H1 (cell line): ENCODE data around the gene CELF2. TPM values are rescaled to one million over a fixed set of nuclear protein-coding genes. Genes with fewer than 3 reads are reported as not detected.

Experiments
- CTCF ChIA-PET: fragments of 300-600 bp; sonication (Branson Sonifier 250); formaldehyde crosslinking; loops from one replicate; lab custom pipeline; 2021; ENCODE audit not compliant: partially characterized antibody; lab: Charles Lee
- POLR2A ChIA-PET: fragments of 300-600 bp; sonication (Branson Sonifier 250); formaldehyde crosslinking; loops from one replicate; lab custom pipeline; 2021; ENCODE audit warnings: inconsistent platforms; ENCODE audit not compliant: partially characterized antibody; lab: Charles Lee
- DNase-seq, 2 experiments: peaks; one replicate each; pipeline versions ENCODE4 v3.0.0 to v3.0.0-alpha.2; 2010 to 2022; ENCODE audit warnings: low spot score in 2 of 2, low read depth in 1 of 2, mixed read lengths in 1 of 2
- FAIRE-seq: peaks from 2 replicates; lab custom pipeline; 2011; peaks lifted over from hg19 to GRCh38; lab: Jason Lieb, UNC
- H2AFZ ChIP-seq: 2 replicates; pipeline ENCODE4 v1.8.1; 2012; ENCODE audit warnings: low read length, inconsistent platforms
- H2AK5ac ChIP-seq: 2 replicates; pipeline ENCODE4 v1.6.1; 2013; ENCODE audit warnings: low read depth, low read length
- H2BK120ac ChIP-seq: replicated peaks from 2 replicates; pipeline ENCODE3; 2013; ENCODE audit warnings: low read depth, low read length, inconsistent platforms
- H2BK12ac ChIP-seq: 2 replicates; pipeline ENCODE4 v1.6.1; 2013; ENCODE audit warnings: low read depth, low read length
- H2BK15ac ChIP-seq: 2 replicates; pipeline ENCODE4 v1.6.1; 2013; ENCODE audit warnings: low read length
- H2BK20ac ChIP-seq: 2 replicates; pipeline ENCODE4 v1.6.1; 2013; ENCODE audit warnings: low read length
- H2BK5ac ChIP-seq: 2 replicates; pipeline ENCODE4 v1.6.1; 2013; ENCODE audit warnings: low read depth, low read length
- H3K14ac ChIP-seq: 2 replicates; pipeline ENCODE4 v1.6.1; 2013; ENCODE audit warnings: inconsistent platforms; ENCODE audit not compliant: insufficient read length
- H3K18ac ChIP-seq: 2 replicates; pipeline ENCODE4 v1.6.1; 2013; ENCODE audit warnings: low read length; ENCODE audit errors: extremely low read depth
- H3K23ac ChIP-seq: 2 replicates; pipeline ENCODE4 v1.6.1; 2013; ENCODE audit warnings: inconsistent platforms; ENCODE audit not compliant: insufficient read length
- H3K23me2 ChIP-seq: 2 replicates; pipeline ENCODE4 v1.6.1; 2013; ENCODE audit warnings: low read depth, low read length
- H3K27ac ChIP-seq: 2 replicates; pipeline ENCODE4 v1.6.1; 2011; ENCODE audit warnings: low read depth, low read length, inconsistent platforms
- H3K27me3 ChIP-seq, 4 experiments: replicated peaks in 1 of 4; 1 replicate in 1 of 4; 2 replicates in 3 of 4; pipeline versions ENCODE4 v1.6.1 to v1.8.1; 2011 to 2013; ENCODE audit warnings: low read length in 3 of 4, mild to moderate bottlenecking in 3 of 4, inconsistent platforms in 2 of 4, mixed read lengths in 2 of 4, moderate library complexity in 1 of 4; ENCODE audit not compliant: control insufficient read depth in 3 of 4, insufficient read depth in 3 of 4; ENCODE audit errors: extremely low read depth in 1 of 4
- H3K36me3 ChIP-seq, 4 experiments: 2 replicates each; pipeline versions ENCODE4 v1.6.1 to v1.8.1; 2011 to 2013; ENCODE audit warnings: mild to moderate bottlenecking in 4 of 4, low read length in 3 of 4, moderate library complexity in 2 of 4, control low read depth in 1 of 4, inconsistent platforms in 1 of 4; ENCODE audit not compliant: insufficient read depth in 4 of 4, control insufficient read depth in 2 of 4
- H3K4ac ChIP-seq: replicated peaks from 2 replicates; pipeline ENCODE3; 2013; ENCODE audit warnings: low read length, low read depth, mixed read lengths, inconsistent platforms; ENCODE audit not compliant: insufficient read length
- H3K4me1 ChIP-seq, 4 experiments: replicated peaks in 1 of 4; 1 replicate in 1 of 4; 2 replicates in 3 of 4; pipeline versions ENCODE4 v1.6.1 to v1.8.1; 2011 to 2013; ENCODE audit warnings: low read length in 3 of 4, inconsistent platforms in 2 of 4, mixed read lengths in 1 of 4; ENCODE audit not compliant: insufficient read depth in 4 of 4, control insufficient read depth in 3 of 4
- H3K4me2 ChIP-seq, 2 experiments: 2 replicates each; pipeline versions ENCODE4 v1.6.1 to v1.8.1; 2011 to 2013; ENCODE audit warnings: low read depth in 2 of 2, low read length in 2 of 2, control low read depth in 1 of 2, inconsistent platforms in 1 of 2, mild to moderate bottlenecking in 1 of 2; ENCODE audit not compliant: insufficient read depth in 1 of 2
- H3K4me3 ChIP-seq, 4 experiments: fragments of 200-600, 300-600 bp in 1 of 4; sonication (generic), shearing (Covaris generic), sonication (Bioruptor Twin) in 1 of 4; 2 replicates each; pipeline versions ENCODE4 v1.5.1 to v1.8.1; 2011 to 2016; ENCODE audit warnings: low read length in 4 of 4, low read depth in 3 of 4, control low read depth in 2 of 4, inconsistent platforms in 2 of 4, mild to moderate bottlenecking in 2 of 4, mixed read lengths in 1 of 4, moderate library complexity in 1 of 4; ENCODE audit not compliant: insufficient read depth in 2 of 4; ENCODE audit errors: extremely low read depth in 1 of 4
- H3K56ac ChIP-seq: replicated peaks from 2 replicates; pipeline ENCODE3; 2013; ENCODE audit warnings: low read depth, mild to moderate bottlenecking, mixed read lengths, low read length, inconsistent platforms; ENCODE audit not compliant: insufficient read length
- H3K79me1 ChIP-seq: 2 replicates; pipeline ENCODE4 v1.6.1; 2013; ENCODE audit warnings: low read depth, low read length, control low read depth
- H3K79me2 ChIP-seq, 2 experiments: 2 replicates each; pipeline versions ENCODE4 v1.6.1 to v1.8.1; 2012 to 2013; ENCODE audit warnings: low read length in 2 of 2, mild to moderate bottlenecking in 2 of 2, inconsistent platforms in 1 of 2; ENCODE audit not compliant: insufficient read depth in 2 of 2, control insufficient read depth in 1 of 2
- H3K9ac ChIP-seq, 4 experiments: replicated peaks in 1 of 4; 1 replicate in 1 of 4; 2 replicates in 3 of 4; pipeline versions ENCODE4 v1.6.1 to v1.8.1; 2011 to 2013; ENCODE audit warnings: low read depth in 3 of 4, low read length in 3 of 4, control low read depth in 2 of 4, mild to moderate bottlenecking in 2 of 4, moderate library complexity in 2 of 4, inconsistent platforms in 1 of 4; ENCODE audit errors: extremely low read depth in 1 of 4
- H3K9me3 ChIP-seq, 2 experiments: 2 replicates each; pipeline versions ENCODE4 v1.6.1 to v1.8.1; 2012 to 2013; ENCODE audit warnings: mild to moderate bottlenecking in 2 of 2, moderate library complexity in 2 of 2, control low read depth in 1 of 2, inconsistent platforms in 1 of 2, low read depth in 1 of 2, low read length in 1 of 2, mixed read lengths in 1 of 2; ENCODE audit not compliant: insufficient read depth in 2 of 2
- H4K20me1 ChIP-seq, 2 experiments: replicated peaks in 1 of 2; 2 replicates each; pipeline versions ENCODE3 to v1.8.1; 2011 to 2013; ENCODE audit warnings: inconsistent platforms in 2 of 2, low read length in 2 of 2, mild to moderate bottlenecking in 1 of 2; ENCODE audit not compliant: insufficient read depth in 2 of 2, control insufficient read depth in 1 of 2
- H4K5ac ChIP-seq: 2 replicates; pipeline ENCODE4 v1.6.1; 2013; ENCODE audit warnings: low read length, low read depth, mixed read lengths, inconsistent platforms; ENCODE audit not compliant: insufficient read length
- H4K8ac ChIP-seq: 2 replicates; pipeline ENCODE4 v1.8.0; 2013; ENCODE audit warnings: mild to moderate bottlenecking, moderate library complexity, low read length, inconsistent platforms; ENCODE audit not compliant: insufficient read depth; ENCODE audit errors: extremely low read depth
- H4K91ac ChIP-seq: replicated peaks from 2 replicates; pipeline ENCODE3; 2013; ENCODE audit warnings: low read length, mixed read lengths, inconsistent platforms; ENCODE audit not compliant: insufficient read length
- BCL11A ChIP-seq, 2 experiments: IDR thresholded peaks; one replicate each; pipeline ENCODE4 v1.6.1; 2011; ENCODE audit warnings: low read depth in 2 of 2, low read length in 2 of 2, mild to moderate bottlenecking in 2 of 2
- BRCA1 ChIP-seq: IDR thresholded peaks from 2 replicates; pipeline ENCODE4 v1.6.1; 2012; ENCODE audit warnings: low read depth, low read length, improper control_type of control experiment
- CHD1 ChIP-seq: IDR thresholded peaks from 2 replicates; pipeline ENCODE4 v1.6.1; 2012; ENCODE audit warnings: low read depth, low read length, improper control_type of control experiment
- CHD2 ChIP-seq: IDR thresholded peaks from 2 replicates; pipeline ENCODE4 v1.6.1; 2012; ENCODE audit warnings: low read length, improper control_type of control experiment
- EGR1 ChIP-seq: IDR thresholded peaks from 2 replicates; pipeline ENCODE4 v1.6.1; 2011; ENCODE audit warnings: low read depth, low read length, borderline replicate concordance
- HDAC2 ChIP-seq, 2 experiments: fragments of 300-600 bp in 1 of 2; sonication (generic) in 1 of 2; IDR thresholded peaks; 2 replicates each; pipeline ENCODE4 v1.6.1; 2011 to 2012; ENCODE audit warnings: low read depth in 2 of 2, low read length in 2 of 2, mild to moderate bottlenecking in 2 of 2, moderate library complexity in 2 of 2, borderline replicate concordance in 1 of 2, inconsistent platforms in 1 of 2
- JUND ChIP-seq: IDR thresholded peaks from 2 replicates; pipeline ENCODE4 v1.6.1; 2011; ENCODE audit warnings: mild to moderate bottlenecking, improper control_type of control experiment, low read length
- NRF1 ChIP-seq: IDR thresholded peaks from 2 replicates; pipeline ENCODE4 v1.6.1; 2011; ENCODE audit warnings: mild to moderate bottlenecking, low read depth, low read length, improper control_type of control experiment
- SP2 ChIP-seq: IDR thresholded peaks from 2 replicates; pipeline ENCODE4 v1.6.1; 2012; ENCODE audit warnings: mild to moderate bottlenecking, low read length, inconsistent platforms
- SP4 ChIP-seq: IDR thresholded peaks from 2 replicates; pipeline ENCODE4 v1.6.1; 2012; ENCODE audit warnings: low read length, inconsistent platforms
- SRF ChIP-seq: IDR thresholded peaks from 2 replicates; pipeline ENCODE4 v1.6.1; 2011; ENCODE audit warnings: mild to moderate bottlenecking, low read depth, low read length, moderate library complexity
- WGBS, 2 experiments: shearing (Covaris generic) in 1 of 2; methylation state at CpG; one replicate each; pipeline versions ENCODE4 v1.1.6 to v1.1.7; 2013 to 2015; ENCODE audit warnings: low lambda C conversion rate in 2 of 2, mixed read lengths in 2 of 2, inconsistent platforms in 1 of 2, low coverage in 1 of 2, missing lambda C conversion rate in 1 of 2; ENCODE audit not compliant: insufficient replicate concordance in 2 of 2, insufficient coverage in 1 of 2, insufficient read length in 1 of 2; ENCODE audit errors: extremely low coverage in 1 of 2, missing lambda C conversion rate in 1 of 2; 5-methylcytosine and 5-hydroxymethylcytosine counted together
- polyA plus RNA-seq, 7 experiments: library from polyadenylated mRNA; depleted of rRNA in 3 of 7; stranded (reverse) in 5 of 7; unstranded in 2 of 7; fragments of >200 nt in 5 of 7; fragments of 200-250 nt in 2 of 7; gene quantifications; 1 replicate in 5 of 7; 2 replicates in 1 of 7; 4 replicates in 1 of 7; pipeline versions ENCODE4 v1.2.1 to v1.2.3, GENCODE V29; 2011 to 2013; ENCODE audit warnings: missing spikeins in 2 of 7, mixed read lengths in 2 of 7
- total RNA-seq: library from RNA; stranded (reverse); fragmentation: NEBNext Ultra II Directional; extraction: Animal tissue kit (Norgen Biotek cat#: 25700); gene quantifications from 2 replicates; pipeline ENCODE4 v1.2.1, GENCODE V29; 2021
- TF ChIP-seq, protein P1 (sequence below): IDR thresholded peaks from 2 replicates; pipeline ENCODE4 v1.6.1; 2011; ENCODE audit warnings: low read length, improper control_type of control experiment

Gene CELF2
- total and polyA plus RNA-seq, 2 of the 8 experiments (the other 6 are each of a cell fraction or from before 2014, with no cell fraction given), result 18.3 to 22.7 TPM

DNA sequence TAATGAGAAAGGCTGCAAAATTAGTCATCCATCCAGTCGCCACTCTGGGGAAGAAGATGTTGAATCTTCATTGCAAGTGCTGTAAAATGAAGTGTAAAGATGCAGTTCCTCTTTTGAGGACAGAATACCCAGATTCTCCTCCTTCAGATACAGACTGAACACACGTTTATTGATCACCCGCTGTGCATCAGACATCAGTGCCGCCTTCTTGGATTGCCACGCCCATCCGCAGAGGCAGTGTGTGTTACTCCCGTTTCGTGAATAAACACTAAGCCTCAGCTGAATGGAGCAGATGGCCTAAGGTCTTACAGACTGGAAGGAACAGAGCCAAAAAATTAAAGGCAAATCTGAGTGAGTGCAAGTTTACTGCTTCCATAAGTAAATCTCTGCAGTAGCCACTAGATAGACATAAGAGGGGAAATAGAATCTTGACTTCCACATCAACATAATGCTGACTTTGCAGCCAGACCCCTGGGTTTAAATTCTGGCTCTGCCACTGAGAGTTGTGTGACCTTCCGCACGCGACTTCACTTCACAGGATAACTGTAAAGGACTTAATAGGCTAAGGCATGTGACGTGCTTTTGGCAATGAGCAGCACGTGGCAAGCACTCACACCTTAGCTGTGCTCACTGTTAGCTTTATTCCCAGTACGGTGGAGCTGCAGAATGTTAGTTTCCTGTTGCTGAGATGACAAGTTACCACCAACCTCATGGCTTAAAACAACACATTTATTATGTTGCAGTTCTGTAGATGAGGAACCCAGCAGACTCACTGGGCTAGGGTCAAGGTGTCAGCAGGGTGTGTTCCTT, 285.9 kb downstream of the CELF2 start:
- no peak for DNase-seq
- H2BK15ac ChIP-seq, result no peak overlapping the region
- H3K9me3 ChIP-seq, result peaks cover 9 to 10% of the 10 kb centered on the region in 2 experiments
- no peak overlapping the region for H3K56ac ChIP-seq
- H3K23ac ChIP-seq, result no peak overlapping the region
- no peak overlapping the region for H3K4ac ChIP-seq
- no peaks in the 10 kb centered on the region; a peak in 1 of 7 replicates for H3K4me1 ChIP-seq
- no peaks in the 10 kb centered on the region for H4K20me1 ChIP-seq
- POLR2A ChIA-PET, result no interaction called here
- WGBS, 2 experiments, result 88% methylated on average over 14 of the region's 14 CpGs; no CpG with 5 or more reads in 1 of the 2 experiments
- H3K4me2 ChIP-seq, result no peak overlapping the region
- no peak overlapping the region for H2BK20ac ChIP-seq
- H3K36me3 ChIP-seq, result peaks cover 0 to 3% (median 0%) of the 10 kb centered on the region in 4 experiments; a peak in 1 of 8 replicates
- no peak overlapping the region for H2BK5ac ChIP-seq
- FAIRE-seq, result no peak
- no peak overlapping the region for H2BK120ac ChIP-seq
- no peak overlapping the region for H2BK12ac ChIP-seq
- no peaks in the 10 kb centered on the region for H3K79me1 ChIP-seq
- CTCF ChIA-PET, result interaction anchor here (0.6 to 2.2 kb wide), 4 partner anchors 9 to 578 kb away, joined by 3 to 5 read pairs (median 4); no protein-coding TSS in a partner anchor
- no peak overlapping the region for H2AK5ac ChIP-seq
- no peak overlapping the region for H3K27ac ChIP-seq
- H2AFZ ChIP-seq, result no peak overlapping the region
- H3K18ac ChIP-seq, result no peak overlapping the region
- H3K14ac ChIP-seq, result no peak overlapping the region
- no peak overlapping the region; the same call in 1 of the 2 replicates for H4K8ac ChIP-seq
- H4K91ac ChIP-seq, result no peak overlapping the region
- no peak overlapping the region for H3K4me3 ChIP-seq
- H3K27me3 ChIP-seq, result no peaks in the 10 kb centered on the region
- H3K79me2 ChIP-seq, result no peaks in the 10 kb centered on the region
- no peak overlapping the region for H3K9ac ChIP-seq
- H4K5ac ChIP-seq, result no peak overlapping the region
- H3K23me2 ChIP-seq, result no peaks in the 10 kb centered on the region; the same call in 1 of the 2 replicates
- TF ChIP-seq NRF1 (no peak), CHD2 (no peak), EGR1 (no peak), CHD1 (no peak), JUND (no peak), BRCA1 (no peak), BCL11A (IDR thresholded peaks at IDR 0.05; ENCODE audit: low read depth in 2 of 2, low read length in 2 of 2) (no peak), HDAC2 (IDR thresholded peaks at IDR 0.05; ENCODE audit: borderline replicate concordance in 1 of 2, low read depth in 2 of 2, low read length in 2 of 2) (no peak), SRF (no peak), SP2 (no peak), SP4 (no peak)
- TF ChIP-seq, protein P1, sequence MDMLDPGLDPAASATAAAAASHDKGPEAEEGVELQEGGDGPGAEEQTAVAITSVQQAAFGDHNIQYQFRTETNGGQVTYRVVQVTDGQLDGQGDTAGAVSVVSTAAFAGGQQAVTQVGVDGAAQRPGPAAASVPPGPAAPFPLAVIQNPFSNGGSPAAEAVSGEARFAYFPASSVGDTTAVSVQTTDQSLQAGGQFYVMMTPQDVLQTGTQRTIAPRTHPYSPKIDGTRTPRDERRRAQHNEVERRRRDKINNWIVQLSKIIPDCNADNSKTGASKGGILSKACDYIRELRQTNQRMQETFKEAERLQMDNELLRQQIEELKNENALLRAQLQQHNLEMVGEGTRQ, result no peak
